Measurements from ENCODE around the gene CCL19. TPM values are rescaled to one million over a fixed set of nuclear protein-coding genes. Genes with fewer than 3 reads are reported as not detected.

The CCL19 gene
- total RNA-seq, 1 experiment from 2014 or later = not detected

GRCh38 chr9:34647651-34648050 is 43.4 kb downstream of the CCL19 start:
- ChIA-PET POLR2A (ENCODE audit: unreplicated experiment) (no interaction called here), CTCF (no interaction called here)
- Histone ChIP-seq H3K9me2 (replicated peaks; ENCODE audit: low read length) (no peaks in the 10 kb centered on the region), H3K9ac (ENCODE audit: low read length) (no peak overlapping the region), H3K36me3 (ENCODE audit: low read depth, low read length) (no peaks in the 10 kb centered on the region), H4K20me1 (ENCODE audit: low read length) (no peaks in the 10 kb centered on the region), H2AFZ (ENCODE audit: low read length) (no peak overlapping the region), H3K9me3 (ENCODE audit: low read length) (no peaks in the 10 kb centered on the region), H3K4me1 (ENCODE audit: insufficient read depth, low read length) (peaks cover 23% of the 10 kb centered on the region; the same call in 1 of the 2 replicates), H3F3A (ENCODE audit: low read length, unreplicated experiment) (no peaks in the 10 kb centered on the region), H3K79me2 (ENCODE audit: low read length) (peaks cover 10% of the 10 kb centered on the region; the same call in 1 of the 2 replicates), H3K4me3 (ENCODE audit: low read length) (peak overlapping the region; percentile 81), H3K4me2 (ENCODE audit: low read length) (peak overlapping the region; percentile 92), H3K27me3 (ENCODE audit: low read length) (no peaks in the 10 kb centered on the region), H3K27ac (ENCODE audit: low read length) (no peak overlapping the region)
- no peak for ATAC-seq
- intact Hi-C loops (cut with micrococcal nuclease) = no loop called here
- no peak for DNase-seq
- BruUV-seq (replicated peaks) = no TSS peak
- TF ChIP-seq EZH2phosphoT487 (IDR thresholded peaks at IDR 0.05; ENCODE audit: borderline replicate concordance, low read length) (no peak), EZH2 (IDR thresholded peaks at IDR 0.05; ENCODE audit: low read length, unreplicated experiment) (no peak), CTCF (conservative IDR thresholded peaks at IDR 0.05; ENCODE audit: low read depth, low read length) (no peak)

- no peaks in the 10 kb centered on the region for H3K9me2 ChIP-seq (replicated peaks; ENCODE audit: low read length)
- H3K4me2 ChIP-seq (ENCODE audit: low read length) = peak overlapping the region; percentile 92
- H3K27me3 ChIP-seq (ENCODE audit: low read length) = no peaks in the 10 kb centered on the region
- peak overlapping the region; percentile 81 for H3K4me3 ChIP-seq (ENCODE audit: low read length)
- H3K9ac ChIP-seq (ENCODE audit: low read length) = peak overlapping the region; percentile 77
- peak overlapping the region; percentile 67 for H2AFZ ChIP-seq (ENCODE audit: low read length)
- no peak for TF ChIP-seq EZH2phosphoT487 (IDR thresholded peaks at IDR 0.05; ENCODE audit: borderline replicate concordance, low read length)
- no peak for TF ChIP-seq EZH2 (IDR thresholded peaks at IDR 0.05; ENCODE audit: low read length, unreplicated experiment)
- TF ChIP-seq CTCF (conservative IDR thresholded peaks at IDR 0.05; ENCODE audit: low read depth, low read length) = no peak
- no peak for DNase-seq
- ATAC-seq = no peak
- H3K36me3 ChIP-seq (ENCODE audit: low read depth, low read length) = no peaks in the 10 kb centered on the region
- ChIA-PET POLR2A (ENCODE audit: unreplicated experiment) (no interaction called here), CTCF (interaction anchor here (0.6 to 1.6 kb wide), 4 partner anchors 9 to 55 kb away, joined by 3 to 5 read pairs (median 3); partner anchors contain the start of gene SIGMAR1)
- no peaks in the 10 kb centered on the region for H3K9me3 ChIP-seq (ENCODE audit: low read length)
- no peak overlapping the region for H3K27ac ChIP-seq (ENCODE audit: low read length)
- H4K20me1 ChIP-seq (ENCODE audit: low read length) = no peaks in the 10 kb centered on the region
- BruUV-seq (replicated peaks) = no TSS peak
- intact Hi-C loops (cut with micrococcal nuclease) = no loop called here
- H3K79me2 ChIP-seq (ENCODE audit: low read length) = peaks cover 10% of the 10 kb centered on the region; the same call in 1 of the 2 replicates
- peaks cover 17% of the 10 kb centered on the region; the same call in 1 of the 2 replicates for H3K4me1 ChIP-seq (ENCODE audit: insufficient read depth, low read length)
- H3F3A ChIP-seq (ENCODE audit: low read length, unreplicated experiment) = no peaks in the 10 kb centered on the region
Measured at GRCh38 chr9:34647084-34647403, 44.0 kb downstream of the CCL19 start.
